ENCODE data around the gene SSH2. TPM values are rescaled to one million over a fixed set of nuclear protein-coding genes. Genes with fewer than 3 reads are reported as not detected.
"Not testable (repeated sequence)": the region's sequence is repeated elsewhere in the genome, so short reads cannot be mapped to it uniquely, and the experiment has no call there.

The SSH2 gene
- polyA plus RNA-seq, 4 donors = 14.9 to 20.9 (median 18.2) TPM

DNA sequence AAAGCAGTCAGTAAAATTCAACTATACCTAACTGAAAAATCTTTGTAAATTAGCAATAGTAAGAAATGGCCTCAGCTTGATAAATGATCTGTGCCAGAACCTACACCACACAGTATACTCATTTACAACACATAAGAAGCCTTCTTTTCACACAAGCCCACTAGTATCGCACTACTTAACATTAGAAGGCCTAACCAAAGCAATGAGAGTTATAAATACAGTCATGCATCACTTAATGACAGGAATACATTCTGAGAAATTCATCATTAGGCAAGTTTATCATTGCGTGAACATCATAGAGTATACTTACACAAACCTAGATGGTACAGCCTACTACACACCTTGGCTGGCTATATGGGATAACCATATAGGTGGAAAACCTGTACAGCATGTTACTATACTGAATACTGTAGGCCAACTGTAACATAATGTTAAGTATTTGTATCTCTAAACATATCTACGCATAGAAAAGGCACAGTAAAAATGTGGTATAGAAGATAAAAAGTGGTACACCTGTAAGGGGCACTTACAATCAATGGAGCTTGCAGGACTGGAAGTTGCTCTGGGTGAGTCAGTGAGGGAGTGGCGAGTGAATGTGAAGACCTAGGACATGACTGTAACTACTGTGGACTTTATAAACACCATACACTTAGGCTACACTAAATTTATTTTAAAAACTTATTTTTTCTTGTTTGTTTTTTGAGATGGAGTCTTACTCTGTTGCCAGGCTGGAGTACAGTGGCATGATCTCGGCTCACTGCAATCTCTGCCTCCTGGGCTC, 180.8 kb downstream of the SSH2 start:
- DNase-seq (ENCODE audit: low read depth in 4 of 4, low spot score in 2 of 4) = no peak

- DNase-seq (ENCODE audit: low read depth in 4 of 4, low spot score in 2 of 4) = no peak
Measured at GRCh38 chr17:29748400-29748799, 181.6 kb downstream of the SSH2 start.

- DNase-seq (ENCODE audit: low read depth in 4 of 4, low spot score in 2 of 4) = no peak
Measured at GRCh38 chr17:29747660-29748059, 182.4 kb downstream of the SSH2 start.

DNA sequence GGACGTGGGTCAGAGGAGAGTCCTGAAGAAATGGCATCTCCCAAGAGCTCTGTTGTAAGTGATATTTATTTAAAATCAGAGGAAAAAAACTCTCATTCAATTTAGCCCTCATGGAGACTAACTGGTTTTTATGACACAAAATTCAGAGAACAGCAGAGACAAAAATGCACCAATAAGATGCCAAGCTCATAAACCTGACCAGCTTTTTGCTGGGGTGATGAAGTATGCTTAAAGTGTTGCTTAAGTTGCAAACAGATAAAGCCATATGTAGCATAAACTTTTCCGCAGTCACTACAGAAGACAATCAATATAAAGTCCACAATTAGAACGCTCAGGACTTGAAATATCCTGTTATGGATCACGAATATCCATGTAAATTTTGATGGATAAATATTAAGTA, 183.4 kb downstream of the SSH2 start:
- DNase-seq (ENCODE audit: low read depth in 4 of 4, low spot score in 2 of 4) = no peak

DNA sequence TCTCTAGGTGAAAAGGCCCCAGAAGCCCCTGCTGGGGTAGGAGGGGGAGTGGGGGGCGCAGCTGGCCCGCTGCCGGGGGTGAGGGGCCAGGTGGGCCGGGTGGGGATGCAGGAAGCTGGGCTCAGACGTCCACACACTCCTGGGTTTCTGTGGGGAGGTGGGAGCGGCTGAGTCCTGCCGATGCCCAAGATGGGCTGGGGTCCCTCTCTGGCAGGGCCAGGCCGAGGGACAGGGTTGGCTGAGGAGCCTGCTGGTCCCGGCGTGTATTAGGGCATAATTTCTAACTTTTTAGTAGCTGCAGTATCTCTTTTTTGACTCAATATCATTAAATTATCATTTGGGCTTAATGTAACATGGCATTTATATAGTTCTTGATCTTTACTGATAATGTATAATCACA, 185.9 kb downstream of the SSH2 start:
- no peak for DNase-seq (ENCODE audit: low read depth in 4 of 4, low spot score in 2 of 4)

DNA sequence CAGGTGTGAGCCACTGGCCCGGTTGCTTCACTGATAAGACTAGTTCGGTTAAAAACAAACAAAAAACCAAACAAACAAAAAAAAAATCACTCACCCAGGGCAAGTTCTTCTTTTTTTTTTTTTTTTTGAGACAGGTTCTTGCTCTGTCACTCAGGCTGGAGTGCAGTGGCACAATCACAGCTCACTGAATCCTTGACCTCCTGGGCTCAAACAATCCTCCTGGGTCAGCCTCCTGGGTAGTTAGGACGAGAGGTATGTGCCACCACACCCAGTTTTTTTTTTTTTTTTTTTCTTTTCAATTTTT, 187.9 kb downstream of the SSH2 start:
- DNase-seq (ENCODE audit: low read depth in 4 of 4, low spot score in 2 of 4) = no peak

GRCh38 chr17:29740017-29740416, 190.0 kb downstream of the SSH2 start:
- no peak for DNase-seq (ENCODE audit: low read depth in 4 of 4, low spot score in 2 of 4)

DNA sequence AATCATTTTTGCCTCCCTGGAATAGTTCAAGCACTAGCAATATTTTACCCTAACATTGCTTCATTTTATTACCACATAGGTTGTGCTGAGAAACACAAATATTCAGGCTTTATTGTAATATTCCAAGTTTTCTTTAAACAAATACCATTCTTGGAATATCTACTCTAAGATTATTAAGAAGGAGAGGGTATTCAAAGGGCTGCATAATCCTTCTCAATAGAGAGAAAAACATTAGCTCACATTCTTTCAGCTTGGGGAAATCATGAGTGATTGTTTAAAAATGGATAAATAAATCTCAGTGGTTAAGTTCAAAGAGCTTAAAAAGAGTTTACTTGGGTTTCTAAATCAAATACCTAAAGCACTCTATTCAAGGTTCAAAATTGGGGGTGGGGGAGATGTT, 195.4 kb downstream of the SSH2 start:
- no peak for DNase-seq (ENCODE audit: low read depth in 4 of 4, low spot score in 2 of 4)

DNA sequence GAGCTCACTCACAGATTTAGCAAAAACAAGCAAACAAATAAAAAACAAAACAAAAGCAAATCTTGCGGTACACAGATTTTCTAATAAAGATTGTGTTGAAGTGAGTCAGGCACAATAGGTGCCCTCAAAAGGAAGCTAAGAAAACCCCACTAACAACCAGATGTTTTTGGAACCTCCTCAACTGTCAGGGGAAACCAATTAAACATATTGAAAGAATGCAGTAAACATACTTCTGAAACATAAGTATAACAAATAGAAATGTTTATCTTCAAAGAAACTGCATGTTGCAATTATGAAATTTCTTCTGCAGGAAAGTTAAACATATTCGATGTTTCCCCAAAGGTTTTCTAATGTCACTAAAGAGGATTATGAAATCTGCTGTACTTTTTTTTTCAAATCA, 196.9 kb downstream of the SSH2 start:
- DNase-seq (ENCODE audit: low read depth in 4 of 4, low spot score in 2 of 4) = no peak

DNA sequence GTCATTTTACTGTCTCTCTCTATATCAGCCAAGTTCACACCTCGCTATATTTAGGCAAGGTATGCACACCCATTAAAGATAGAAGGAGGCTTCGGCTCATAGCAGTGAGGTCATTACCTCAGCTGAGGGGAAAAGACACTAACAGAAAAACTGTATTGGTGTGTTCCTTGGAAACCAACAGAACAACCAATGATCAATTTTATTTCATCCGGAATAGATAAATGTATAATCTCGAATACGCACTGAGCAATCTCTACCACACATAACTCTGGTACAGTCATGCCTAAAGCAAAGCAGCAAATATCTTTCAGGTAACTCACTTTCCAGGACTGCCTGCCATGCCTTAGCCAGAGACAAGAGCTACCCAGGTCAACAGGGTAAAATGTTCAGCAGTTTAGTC, 197.4 kb downstream of the SSH2 start:
- DNase-seq (ENCODE audit: low read depth in 4 of 4, low spot score in 2 of 4) = no peak

DNA sequence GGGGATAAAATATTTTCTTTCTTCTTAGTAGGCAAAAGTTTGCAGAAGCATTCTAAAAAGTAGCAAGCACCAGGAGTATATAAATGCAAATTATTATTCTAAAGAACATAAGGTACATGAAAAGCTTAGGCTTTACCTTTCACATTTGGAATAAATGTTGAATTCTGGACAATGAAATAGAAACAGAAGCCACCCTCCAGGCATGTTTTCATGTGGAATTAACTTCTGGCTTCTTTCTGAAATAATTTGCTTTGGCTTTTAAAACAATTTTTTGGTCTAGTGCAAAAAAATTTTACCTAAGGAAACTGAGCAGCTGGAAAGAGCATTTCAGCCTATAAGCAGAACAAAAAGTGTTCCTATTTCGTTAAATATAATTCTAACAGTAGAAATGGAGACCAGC, 197.8 kb downstream of the SSH2 start:
- no peak for DNase-seq (ENCODE audit: low read depth in 4 of 4, low spot score in 2 of 4)

DNA sequence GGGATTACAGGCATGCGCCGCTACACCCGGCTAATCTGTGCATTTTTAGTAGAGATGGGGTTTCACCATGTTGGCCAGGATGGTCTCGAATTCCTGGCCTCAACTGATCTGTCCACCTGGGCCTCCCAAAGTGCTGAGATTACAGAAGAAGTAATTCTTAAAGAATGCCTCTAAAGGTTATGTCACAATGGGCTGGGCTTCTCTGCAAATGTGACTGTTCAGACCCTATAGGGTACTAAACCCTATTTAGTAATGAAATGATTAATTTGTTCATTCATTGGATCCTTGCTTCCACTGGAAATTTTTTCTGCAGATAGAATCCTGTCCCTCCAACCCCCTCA, 198.5 kb downstream of the SSH2 start:
- DNase-seq (ENCODE audit: low read depth in 4 of 4, low spot score in 2 of 4) = no peak

- no peak for DNase-seq (ENCODE audit: low read depth in 4 of 4, low spot score in 2 of 4)
Measured at GRCh38 chr17:29728490-29728889, 201.5 kb downstream of the SSH2 start.

GRCh38 chr17:29726715-29727252, 203.2 kb downstream of the SSH2 start:
- no peak for DNase-seq (ENCODE audit: low read depth in 4 of 4, low spot score in 2 of 4)

DNA sequence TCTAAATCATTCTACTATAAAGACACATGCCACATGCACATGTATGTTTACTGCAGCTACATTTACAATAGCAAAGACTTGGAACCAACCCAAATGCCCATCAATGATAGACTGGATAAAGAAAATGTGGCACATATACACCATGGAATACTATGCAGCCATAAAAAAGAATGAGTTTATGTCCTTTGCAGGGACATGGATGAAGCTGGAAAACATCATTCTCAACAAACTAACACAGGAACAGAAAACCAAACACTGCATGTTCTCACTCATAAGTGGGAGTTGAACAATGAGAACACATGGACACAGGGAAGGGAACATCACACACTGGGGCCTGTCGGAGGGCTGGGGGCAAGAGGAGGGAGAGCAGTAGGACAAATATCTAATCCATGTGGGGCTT, 204.6 kb downstream of the SSH2 start:
- not testable (repeated sequence) for DNase-seq (ENCODE audit: low read depth in 4 of 4, low spot score in 2 of 4)

DNA sequence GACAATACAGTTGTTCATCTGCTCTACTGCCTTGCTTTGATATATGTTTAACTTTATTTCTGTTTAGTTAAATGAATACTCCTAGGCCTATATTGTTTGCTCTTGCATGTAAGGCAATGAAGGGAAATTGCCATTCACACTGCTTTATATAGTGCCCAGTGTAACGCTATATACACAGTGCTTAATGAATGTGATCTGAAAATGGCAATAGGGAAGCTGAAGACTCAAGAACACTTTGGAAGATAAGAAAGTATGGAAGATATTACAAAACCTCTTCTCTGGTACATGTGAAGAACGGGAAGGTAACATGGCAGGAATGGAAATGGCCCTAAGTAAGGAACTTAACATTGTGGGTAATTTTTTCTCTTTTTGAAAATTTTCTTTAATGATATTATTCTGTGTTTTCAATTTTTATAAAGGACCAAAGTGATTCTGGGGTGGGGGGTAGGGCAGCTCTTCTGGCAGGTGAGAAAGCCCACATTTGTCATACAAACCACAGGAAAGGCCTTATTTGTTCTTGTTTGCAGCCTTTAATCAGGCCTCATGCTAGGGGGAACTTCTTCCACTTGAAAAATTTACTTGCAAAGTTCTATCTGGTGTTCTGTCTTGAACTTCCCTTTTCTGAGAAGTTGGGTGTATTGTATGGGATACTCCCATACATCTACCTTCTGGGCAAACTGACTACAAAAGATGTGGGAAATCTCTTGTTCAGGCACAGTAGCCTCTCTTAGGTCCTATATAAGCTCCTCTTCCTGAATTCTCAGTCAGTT, 206.6 kb downstream of the SSH2 start:
- DNase-seq (ENCODE audit: low read depth in 4 of 4, low spot score in 2 of 4) = no peak

DNA sequence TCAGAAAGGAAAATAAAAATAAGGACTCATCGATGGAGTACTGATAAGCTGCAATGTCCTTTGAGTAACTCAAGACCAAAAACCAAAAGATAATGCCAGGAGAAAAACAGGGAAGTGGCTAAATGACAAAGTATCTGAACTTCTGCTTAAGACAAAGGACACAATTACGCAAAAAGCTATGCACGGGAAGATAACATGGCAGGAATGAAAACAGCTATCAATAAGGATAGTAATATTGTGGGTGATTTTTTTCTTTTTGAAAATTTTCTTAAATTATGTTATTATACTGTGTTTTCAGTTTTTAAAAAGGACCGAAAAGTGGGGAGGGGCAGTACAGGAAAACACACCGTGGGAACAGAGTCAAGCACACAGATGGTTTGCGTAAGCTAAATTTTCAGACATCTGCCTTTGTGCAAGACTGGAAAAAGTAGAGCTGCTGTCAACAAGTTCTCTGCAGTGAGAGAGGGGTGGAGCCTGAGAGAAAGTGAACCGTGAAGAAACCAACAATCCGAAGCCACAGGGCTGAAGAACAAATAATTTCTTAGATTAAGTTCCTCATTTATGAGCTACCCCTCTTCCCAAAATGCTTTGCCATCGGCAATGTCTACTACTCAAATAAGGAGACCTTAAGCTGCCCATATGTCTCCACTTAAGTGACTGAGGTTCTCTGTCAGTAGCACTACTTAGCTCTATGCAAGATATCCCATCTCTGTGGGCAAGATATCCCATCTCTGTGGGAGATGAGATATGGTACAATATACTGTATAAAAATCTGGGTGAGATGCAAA, 207.4 kb downstream of the SSH2 start:
- DNase-seq (ENCODE audit: low read depth in 4 of 4, low spot score in 2 of 4) = peak in 2 of 4 donors; percentile 59 to 62

GRCh38 chr17:29720551-29720950, 209.5 kb downstream of the SSH2 start:
- no peak for DNase-seq (ENCODE audit: low read depth in 4 of 4, low spot score in 2 of 4)

DNA sequence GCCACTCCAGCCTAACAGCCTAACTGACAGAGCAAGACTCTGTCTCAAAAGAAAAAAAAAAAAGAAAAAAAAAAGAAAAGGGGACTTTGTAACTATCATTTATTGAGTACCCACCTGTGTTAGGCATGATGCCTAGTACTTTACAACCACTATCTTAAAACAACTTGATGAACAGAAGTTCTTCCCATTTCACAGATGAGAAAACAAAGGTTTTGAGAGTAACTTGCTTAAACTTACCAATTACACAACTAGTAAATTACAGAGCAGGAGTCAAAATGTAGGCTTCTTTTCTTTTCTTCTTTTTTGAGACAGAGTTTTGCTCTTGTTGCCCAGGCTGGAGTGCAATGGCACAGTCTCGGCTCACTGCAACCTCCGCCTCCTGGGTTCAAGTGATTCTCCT, 210.6 kb downstream of the SSH2 start:
- DNase-seq (ENCODE audit: low read depth in 4 of 4, low spot score in 2 of 4) = no peak

- no peak for DNase-seq (ENCODE audit: low read depth in 4 of 4, low spot score in 2 of 4)
Measured at GRCh38 chr17:29718446-29719039, 211.5 kb downstream of the SSH2 start.

- no peak for DNase-seq (ENCODE audit: low read depth in 4 of 4, low spot score in 2 of 4)
Measured at GRCh38 chr17:29717817-29718216, 212.2 kb downstream of the SSH2 start.

Measured in left renal cortex interstitium (tissue), 4 donors.